Ureter (tissue), 1 donor: ENCODE results near the gene SIAH3. TPM values are rescaled to one million over a fixed set of nuclear protein-coding genes. Genes with fewer than 3 reads are reported as not detected.
"Not testable (repeated sequence)": the region's sequence is repeated elsewhere in the genome, so short reads cannot be mapped to it uniquely, and the experiment has no call there.

Source experiments
- DNase-seq: peaks from one replicate; pipeline ENCODE4 v3.0.0-alpha.2; 2020; ENCODE audit warnings: low spot score
- total RNA-seq: library from RNA; stranded (reverse); gene quantifications from one replicate; pipeline ENCODE4 v1.2.4, GENCODE V29; 2023
- donor health status: DM: yes; HTN: yes; CAD: no.

Gene SIAH3
- 0.08 TPM for total RNA-seq

GRCh38 chr13:45851171-45851921 is at the start of gene SIAH3:
Gene SIAH3, minus strand, starts transcription at chr13:45851753. Its CDS starts 124 bp downstream, at chr13:45851629.
- DNase-seq = no peak

DNA sequence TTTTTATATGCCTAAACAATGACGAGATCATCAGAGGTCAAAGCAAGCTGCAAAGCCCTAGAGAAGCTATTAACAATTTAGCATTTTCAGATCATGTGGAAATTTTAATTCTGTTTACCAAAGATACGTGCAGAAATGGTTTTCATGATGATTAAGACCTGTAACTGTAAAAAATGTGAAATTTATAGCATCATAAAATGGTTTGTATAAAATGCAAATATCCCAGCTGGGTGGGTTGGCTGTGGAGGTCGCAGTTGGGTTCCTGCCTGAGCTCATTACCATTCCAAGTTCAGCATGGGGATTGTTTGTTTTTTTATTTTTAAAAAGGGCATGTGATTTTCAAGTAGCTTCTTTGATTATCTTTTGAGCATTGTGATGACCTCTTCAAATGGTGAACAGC is 47.9 kb upstream of the SIAH3 start:
- no peak for DNase-seq

DNA sequence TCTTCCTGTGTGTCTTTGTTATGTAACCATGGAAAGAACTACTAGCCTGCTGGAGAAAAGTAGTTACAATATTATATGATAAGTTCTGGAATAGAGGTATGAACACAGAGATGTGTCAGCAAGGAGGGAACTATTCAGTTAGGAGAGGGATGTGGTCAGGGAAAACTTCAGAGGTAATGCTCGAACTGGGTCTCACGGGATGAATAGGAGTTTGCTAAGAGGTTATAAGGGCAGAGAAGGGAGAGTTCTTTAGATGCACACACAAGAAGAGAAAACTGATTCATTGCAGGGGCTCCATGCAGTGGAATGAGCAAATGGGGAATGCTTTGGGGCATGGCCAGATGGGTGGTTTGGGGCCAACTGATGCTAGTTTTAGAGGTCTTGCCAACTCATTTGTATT is 46.0 kb upstream of the SIAH3 start:
- DNase-seq = no peak

GRCh38 chr13:45896285-45896684 is 44.7 kb upstream of the SIAH3 start:
- no peak for DNase-seq

DNA sequence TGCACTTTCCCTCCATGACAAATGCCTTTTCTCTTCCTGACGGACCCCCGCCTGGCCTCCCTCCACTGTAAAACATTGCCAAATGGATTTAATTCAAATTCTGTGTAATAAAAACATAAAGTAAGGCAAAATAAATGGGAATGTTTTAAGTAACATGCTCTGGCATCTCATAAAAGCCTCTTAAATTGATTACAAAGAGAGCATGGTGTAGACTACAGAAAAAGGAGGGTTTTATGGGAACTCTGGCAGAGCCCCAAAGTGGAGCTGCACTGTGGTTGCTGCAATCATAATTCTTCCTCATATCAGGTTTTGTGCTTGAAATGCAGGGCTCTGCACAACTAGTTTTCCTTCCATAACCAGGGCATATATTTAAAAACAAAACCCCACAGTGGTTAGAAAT is 44.3 kb upstream of the SIAH3 start:
- no peak for DNase-seq

DNA sequence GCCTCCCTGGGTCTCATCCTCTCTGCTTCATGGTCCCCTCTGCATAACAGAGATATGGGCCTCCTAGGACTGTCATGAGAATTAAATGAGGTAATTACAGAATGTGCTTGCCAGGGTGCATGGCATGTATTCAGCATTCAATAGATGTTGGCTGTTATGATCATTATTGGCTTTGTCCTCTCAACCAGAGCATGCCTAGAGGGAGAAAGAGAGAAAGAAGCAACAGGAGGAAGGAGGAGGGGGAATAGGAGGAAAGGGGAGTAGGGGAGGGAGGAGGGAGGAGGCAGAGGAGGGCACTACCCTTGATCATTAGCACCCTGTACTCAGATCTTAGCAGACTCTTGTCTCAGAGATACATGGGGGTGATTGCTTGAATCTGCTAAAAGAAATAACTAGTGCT is 41.0 kb upstream of the SIAH3 start:
- DNase-seq = no peak

- no peak for DNase-seq
Measured at GRCh38 chr13:45889590-45890243, 38.2 kb upstream of the SIAH3 start.

- no peak for DNase-seq
Measured at GRCh38 chr13:45886466-45886865, 34.9 kb upstream of the SIAH3 start.

DNA sequence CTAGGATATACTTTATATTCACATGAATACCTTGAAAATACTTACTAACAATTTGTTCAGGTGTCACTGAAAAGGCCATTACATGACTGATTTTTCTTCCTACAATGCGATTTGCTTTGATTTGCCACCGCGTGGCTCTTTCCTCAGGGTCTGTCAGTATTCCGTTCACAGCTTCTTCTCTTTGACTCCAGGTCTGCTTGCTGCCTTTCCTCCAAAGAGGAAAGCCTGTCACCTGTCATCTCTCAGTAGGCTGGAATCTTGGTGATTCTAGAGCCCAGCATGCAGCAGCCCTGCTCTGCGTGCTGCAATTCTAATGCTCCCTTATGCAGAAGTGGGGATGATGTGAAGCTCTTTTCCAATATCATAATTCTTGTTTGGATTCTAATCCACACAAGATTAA is 33.6 kb upstream of the SIAH3 start:
- no peak for DNase-seq

DNA sequence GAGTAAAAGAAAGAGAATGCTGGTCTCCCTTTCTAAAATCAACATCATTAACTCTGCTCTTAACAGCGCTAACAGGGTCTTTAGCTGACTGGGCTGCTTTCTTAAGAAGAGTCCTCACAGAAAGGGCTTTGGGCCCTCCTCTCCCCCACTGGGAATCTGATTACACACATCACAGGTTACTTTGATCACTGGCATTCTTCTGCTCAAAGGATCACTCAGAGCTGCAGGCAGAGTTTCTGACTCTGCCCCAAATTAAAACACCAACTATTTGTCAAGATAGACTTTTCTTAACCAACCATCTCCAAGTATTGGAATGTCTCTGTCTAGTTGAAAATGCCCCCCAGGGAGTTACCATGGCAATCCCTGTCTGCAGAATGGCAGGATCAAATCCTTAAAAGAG is 31.1 kb upstream of the SIAH3 start:
- DNase-seq = no peak

DNA sequence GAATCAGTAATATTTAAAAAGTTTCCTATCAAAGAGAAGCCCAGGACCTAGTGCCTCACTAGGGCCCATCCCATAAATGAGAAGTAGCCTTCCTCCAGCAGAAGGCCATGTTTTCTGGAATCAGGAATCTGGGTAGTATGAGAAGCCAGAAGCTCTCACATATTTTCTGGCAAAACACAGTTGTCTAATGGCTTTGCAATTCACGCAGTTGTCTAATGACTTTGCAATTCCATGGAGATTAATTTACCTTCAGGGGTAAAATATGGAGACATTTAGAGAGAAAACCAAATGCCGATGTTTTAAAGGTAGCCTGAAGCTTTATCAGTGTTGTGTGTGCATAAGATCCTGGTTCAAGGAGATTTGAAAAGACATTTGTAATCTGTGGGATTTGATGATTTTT is 29.8 kb upstream of the SIAH3 start:
- no peak for DNase-seq

DNA sequence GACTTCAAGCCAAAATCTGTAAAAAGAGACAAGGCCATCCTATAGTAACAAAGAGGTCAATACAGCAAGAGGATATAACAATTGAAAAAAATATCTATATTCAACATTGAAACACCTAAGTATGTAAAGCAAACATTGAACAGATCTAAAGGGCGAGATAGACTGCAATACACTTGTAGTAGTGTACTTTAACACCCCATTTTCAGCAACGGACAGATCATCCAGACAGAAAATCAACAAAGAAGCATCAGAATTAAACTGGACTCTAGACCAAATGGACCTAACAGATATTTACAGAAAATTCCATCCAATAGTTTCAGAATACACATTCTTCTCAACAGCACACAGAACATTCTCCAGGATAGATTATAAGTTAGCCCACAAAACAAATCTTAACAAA is 28.7 kb upstream of the SIAH3 start:
- no peak for DNase-seq

DNA sequence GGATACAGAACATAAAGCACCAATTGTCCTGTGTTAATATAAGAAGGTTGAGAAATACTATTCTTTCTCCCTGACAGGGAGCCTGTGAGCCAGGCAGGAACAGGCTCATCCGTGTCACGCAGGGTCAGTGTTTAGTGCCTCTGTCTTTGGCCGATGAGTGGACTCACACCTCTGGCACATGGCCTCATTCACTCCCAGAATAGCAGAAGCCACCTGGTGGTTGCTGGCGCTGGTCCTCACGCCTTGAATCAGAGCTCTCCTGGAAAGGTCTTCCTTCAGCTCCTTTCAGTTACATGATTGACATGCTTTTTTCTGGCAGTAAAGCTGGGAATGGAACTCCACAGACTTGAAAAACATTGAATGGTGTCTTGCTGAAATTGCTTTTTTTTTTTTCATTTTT is 28.1 kb upstream of the SIAH3 start:
- DNase-seq = no peak

DNA sequence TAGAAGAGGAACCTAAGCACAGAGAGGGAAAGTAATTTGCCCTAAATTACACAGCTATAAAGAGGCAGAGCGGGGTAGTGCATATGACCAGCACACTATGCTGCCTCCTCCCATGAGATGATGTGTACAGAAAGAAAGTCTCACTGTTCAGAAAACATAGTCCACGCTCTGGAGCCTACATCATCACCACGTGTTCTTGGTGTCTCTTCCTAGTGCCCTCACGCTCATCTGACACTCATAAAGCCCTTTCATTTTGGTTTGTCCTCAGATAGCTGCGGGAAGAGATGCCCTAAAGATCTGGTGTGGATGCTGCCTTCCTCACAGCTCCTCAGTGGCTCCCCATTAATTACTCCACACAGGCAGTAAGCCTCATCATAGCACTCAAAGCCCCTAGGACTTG is 27.4 kb upstream of the SIAH3 start:
- no peak for DNase-seq

DNA sequence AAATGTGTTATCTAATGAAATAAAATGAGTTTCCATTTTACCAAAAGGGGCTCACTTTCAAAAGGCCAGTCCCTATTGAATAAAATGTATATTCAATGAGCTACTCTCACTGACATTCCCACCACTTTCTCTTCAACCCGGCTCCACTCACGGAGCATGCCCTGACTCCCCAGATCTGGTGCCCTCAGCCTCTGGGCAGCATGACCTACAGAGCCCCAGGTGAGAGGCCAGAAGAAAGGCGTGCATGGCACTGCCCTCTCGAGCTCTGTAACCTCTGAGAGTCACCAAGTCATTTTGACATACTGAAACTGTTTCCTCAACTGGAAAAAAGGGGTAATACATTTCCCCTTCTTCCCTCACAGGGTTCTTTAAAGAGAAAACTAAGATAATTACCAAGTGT is 25.2 kb upstream of the SIAH3 start:
- DNase-seq = no peak

GRCh38 chr13:45875951-45876350 is 24.4 kb upstream of the SIAH3 start:
- no peak for DNase-seq

DNA sequence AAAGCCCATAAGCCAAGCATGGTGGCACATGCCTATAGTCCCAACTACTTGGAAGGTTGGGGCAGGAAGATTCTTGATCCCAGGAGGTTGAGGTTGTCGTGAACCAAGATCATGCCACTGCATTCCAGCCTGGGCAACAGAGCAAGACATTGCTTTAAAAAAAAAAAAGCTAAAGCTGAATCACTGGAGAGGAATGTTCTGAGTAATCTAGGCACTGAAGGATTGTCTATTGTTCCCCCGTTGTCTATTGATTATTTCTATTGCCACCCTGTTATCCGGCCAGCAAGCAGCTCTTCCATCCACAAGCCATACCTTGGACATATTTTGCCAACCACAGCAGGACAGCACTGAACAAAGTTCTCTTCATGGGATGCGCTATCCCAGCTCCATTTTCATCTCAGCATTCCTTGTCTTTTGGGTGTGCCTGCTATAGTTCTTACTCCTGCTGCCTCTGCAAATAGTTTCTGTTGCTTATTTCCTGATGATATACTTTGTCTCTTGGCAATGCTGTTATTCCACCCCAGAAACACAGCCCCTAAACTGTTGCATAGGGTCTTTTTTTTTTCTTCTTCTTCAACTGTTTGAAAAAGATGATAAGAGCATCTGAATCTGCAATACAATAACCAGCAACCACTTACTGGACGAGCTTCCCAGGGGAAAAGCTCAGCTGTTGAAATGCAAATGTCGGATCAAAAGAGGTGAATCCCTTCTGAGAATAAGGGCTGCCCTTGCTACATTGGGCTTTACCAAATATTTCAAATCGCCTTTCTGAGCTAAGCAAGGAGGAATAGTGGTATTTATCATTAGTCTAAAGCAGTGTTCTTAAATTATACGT is 22.2 kb upstream of the SIAH3 start:
- DNase-seq = no peak

- no peak for DNase-seq
Measured at GRCh38 chr13:45872566-45872965, 21.0 kb upstream of the SIAH3 start.

DNA sequence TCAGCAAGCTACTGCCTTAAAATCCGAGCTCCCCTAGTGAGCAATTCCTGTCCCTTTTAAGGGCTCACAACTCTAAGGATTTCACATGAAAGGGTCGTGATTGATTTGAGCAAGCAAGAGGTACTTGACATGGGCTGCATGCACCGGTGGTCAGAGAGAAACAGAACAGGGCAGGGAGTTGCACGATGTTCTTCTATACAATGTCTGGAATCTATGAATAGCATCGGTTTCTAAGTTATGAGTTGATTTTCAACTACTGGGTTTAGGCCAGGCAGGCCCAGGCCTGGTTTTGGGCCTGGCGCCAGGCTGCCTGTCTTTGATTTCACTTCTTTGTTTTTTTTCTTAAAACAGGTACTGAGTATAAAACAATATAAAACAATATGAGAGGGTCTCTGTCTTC is 19.6 kb upstream of the SIAH3 start:
- not testable (repeated sequence) for DNase-seq

- DNase-seq = no peak
Measured at GRCh38 chr13:45870232-45870631, 18.7 kb upstream of the SIAH3 start.

- DNase-seq = no peak
Measured at GRCh38 chr13:45865414-45865813, 13.9 kb upstream of the SIAH3 start.

- DNase-seq = no peak
Measured at GRCh38 chr13:45863709-45864590, 12.4 kb upstream of the SIAH3 start.
